GM18511 (cell line): Measurements from ENCODE around the gene F7.
"Not testable (repeated sequence)": the region's sequence is repeated elsewhere in the genome, so short reads cannot be mapped to it uniquely, and the experiment has no call there.

Source experiments
- ATAC-seq: cut with Tn5 transposase; IDR thresholded peaks from one replicate; pipeline ENCODE4 v1.9.1; 2021; ENCODE audit warnings: mild to moderate bottlenecking, moderate library complexity; ENCODE audit not compliant: unreplicated experiment

F7 gene

GRCh38 chr13:113098162-113098732, 7.3 kb upstream of the F7 start:
- ATAC-seq = no peak

DNA sequence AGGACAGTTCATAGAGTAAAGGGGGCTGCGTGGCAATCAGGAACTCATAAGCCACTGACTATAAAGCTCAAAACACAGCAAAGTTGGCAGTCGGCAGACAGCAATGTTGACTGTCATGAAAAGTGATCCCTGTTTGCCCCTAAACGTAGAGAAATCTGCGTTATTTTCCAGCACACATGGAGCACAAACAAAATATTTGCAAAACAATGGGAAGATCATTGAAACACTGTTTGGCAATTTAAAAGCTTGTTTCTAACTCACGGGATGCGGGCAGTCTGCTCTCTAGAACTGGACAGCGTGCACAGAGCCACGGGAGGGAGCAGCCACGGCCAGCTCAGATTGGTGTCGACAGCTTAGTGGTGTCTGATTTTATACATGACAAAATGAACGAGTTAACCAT, 6.4 kb upstream of the F7 start:
- no peak for ATAC-seq

- not testable (repeated sequence) for ATAC-seq
Measured at GRCh38 chr13:113102302-113102701, 3.3 kb upstream of the F7 start.

- no peak for ATAC-seq
Measured at GRCh38 chr13:113102727-113103126, 2.9 kb upstream of the F7 start.

- no peak for ATAC-seq
Measured at GRCh38 chr13:113103646-113104045, 1.9 kb upstream of the F7 start.

- ATAC-seq = no peak
Measured at GRCh38 chr13:113105921-113106452, 396 bp downstream of the F7 start.

GRCh38 chr13:113106711-113107351, 1.2 kb downstream of the F7 start:
- ATAC-seq = no peak

- not testable (repeated sequence) for ATAC-seq
Measured at GRCh38 chr13:113108521-113108920, 2.9 kb downstream of the F7 start.

- no peak for ATAC-seq
Measured at GRCh38 chr13:113109151-113110047, 3.8 kb downstream of the F7 start.

DNA sequence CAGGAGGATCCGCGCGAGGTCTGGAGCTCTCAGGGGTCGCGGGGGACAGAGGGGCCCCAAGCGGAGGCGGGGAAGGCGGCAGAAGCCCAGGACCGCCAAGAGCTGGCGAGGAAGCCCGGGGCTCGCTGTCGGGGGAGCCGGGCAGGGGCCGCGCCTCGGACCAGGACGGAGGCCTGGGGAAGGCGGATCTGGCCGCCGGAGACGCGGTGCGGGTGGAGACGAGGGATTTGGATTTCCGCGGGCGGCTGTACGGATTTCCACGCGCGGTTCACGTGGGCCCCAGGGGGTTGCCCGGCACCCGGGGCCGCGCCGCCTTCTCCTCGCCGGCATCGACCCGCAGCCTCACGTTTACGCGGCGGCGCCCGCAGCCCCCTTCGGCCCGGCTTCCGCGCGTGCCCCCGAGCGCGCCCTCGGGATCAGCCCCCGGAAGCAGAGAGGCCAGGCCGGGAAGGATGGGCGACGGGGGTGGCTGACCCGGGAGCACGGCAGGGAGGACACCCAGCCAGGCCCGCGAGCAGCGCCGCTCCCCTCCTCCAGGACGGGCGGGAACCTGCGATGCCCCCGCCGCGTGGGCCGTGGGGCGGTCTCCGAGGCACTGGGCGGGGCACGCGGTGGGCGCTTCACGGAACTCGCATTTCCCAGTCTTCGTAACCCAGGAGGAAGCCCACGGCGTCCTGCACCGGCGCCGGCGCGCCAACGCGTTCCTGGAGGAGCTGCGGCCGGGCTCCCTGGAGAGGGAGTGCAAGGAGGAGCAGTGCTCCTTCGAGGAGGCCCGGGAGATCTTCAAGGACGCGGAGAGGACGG, 4.7 kb downstream of the F7 start:
- no peak for ATAC-seq

- no peak for ATAC-seq
Measured at GRCh38 chr13:113110852-113111315, 5.3 kb downstream of the F7 start.

- ATAC-seq = not testable (repeated sequence)
Measured at GRCh38 chr13:113111821-113112220, 6.2 kb downstream of the F7 start.

- not testable (repeated sequence) for ATAC-seq
Measured at GRCh38 chr13:113112475-113112874, 6.9 kb downstream of the F7 start.

- ATAC-seq = no peak
Measured at GRCh38 chr13:113112893-113113845, 7.6 kb downstream of the F7 start.

DNA sequence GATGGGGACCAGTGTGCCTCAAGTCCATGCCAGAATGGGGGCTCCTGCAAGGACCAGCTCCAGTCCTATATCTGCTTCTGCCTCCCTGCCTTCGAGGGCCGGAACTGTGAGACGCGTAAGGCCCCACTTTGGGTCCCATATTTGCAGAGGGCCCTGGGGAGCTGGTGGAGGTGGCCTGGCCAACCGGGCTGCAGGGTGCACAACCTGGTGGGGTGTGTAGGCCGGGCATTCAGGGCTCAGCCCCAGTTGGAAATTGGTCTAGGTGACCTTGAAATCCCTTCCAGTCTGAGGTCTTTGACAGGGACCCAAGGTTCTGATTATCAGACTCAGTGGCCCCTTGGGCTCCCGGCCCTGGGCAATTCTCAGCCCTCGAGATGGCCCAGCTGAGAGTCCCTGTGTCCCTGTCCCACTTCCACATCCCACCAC, 8.3 kb downstream of the F7 start:
- ATAC-seq = no peak

DNA sequence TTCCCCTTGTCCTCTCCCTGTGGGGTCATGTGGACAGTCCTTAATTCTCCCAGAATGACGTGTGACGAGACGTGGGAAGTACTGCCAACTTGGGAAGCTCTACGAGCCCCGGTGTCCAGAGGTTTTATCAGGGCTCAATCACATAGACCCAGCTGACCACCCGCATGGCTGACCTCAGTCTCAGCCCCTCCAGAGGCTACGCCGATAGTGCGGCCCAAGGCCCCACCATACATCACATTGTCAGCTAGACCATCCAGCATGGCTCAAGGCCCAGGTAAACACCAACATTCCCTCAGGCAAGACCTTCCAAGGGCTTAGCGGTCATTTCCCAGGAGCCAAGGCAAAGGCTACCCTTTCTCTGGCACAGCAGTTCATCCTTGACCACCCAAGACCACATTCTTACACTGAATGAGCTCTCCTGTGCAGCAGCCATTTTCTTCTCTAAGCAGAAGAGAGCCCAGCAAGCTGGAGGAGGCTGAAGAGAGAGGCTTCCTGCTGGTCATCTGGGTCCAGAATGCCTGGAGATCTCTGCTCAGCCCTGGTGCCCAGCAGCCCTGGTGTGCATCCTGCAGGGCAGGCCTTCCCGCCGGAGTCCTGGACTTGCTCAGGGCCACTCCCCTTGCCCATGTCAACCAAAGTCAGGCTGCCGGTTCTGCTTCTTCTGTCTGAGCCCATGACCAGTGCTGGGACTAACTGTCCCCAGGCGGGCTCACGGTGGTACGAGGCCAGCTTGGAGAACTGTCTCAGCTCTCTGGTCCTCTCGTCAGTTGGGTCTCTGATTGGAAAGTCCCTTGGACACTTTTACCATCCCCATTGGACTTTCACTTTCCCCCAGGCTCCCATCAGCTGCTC, 9.1 kb downstream of the F7 start:
- ATAC-seq = no peak

- no peak for ATAC-seq
Measured at GRCh38 chr13:113115363-113116205, 10.0 kb downstream of the F7 start.
